ENCODE data around the gene CISH. TPM values are rescaled to one million over a fixed set of nuclear protein-coding genes. Genes with fewer than 3 reads are reported as not detected.

CISH gene
- total and polyA plus RNA-seq, 9 of the 15 experiments (the other 6 are each of a cell fraction or from before 2014, with no cell fraction given): 1.7 to 47.7 (median 18.3) TPM

DNA sequence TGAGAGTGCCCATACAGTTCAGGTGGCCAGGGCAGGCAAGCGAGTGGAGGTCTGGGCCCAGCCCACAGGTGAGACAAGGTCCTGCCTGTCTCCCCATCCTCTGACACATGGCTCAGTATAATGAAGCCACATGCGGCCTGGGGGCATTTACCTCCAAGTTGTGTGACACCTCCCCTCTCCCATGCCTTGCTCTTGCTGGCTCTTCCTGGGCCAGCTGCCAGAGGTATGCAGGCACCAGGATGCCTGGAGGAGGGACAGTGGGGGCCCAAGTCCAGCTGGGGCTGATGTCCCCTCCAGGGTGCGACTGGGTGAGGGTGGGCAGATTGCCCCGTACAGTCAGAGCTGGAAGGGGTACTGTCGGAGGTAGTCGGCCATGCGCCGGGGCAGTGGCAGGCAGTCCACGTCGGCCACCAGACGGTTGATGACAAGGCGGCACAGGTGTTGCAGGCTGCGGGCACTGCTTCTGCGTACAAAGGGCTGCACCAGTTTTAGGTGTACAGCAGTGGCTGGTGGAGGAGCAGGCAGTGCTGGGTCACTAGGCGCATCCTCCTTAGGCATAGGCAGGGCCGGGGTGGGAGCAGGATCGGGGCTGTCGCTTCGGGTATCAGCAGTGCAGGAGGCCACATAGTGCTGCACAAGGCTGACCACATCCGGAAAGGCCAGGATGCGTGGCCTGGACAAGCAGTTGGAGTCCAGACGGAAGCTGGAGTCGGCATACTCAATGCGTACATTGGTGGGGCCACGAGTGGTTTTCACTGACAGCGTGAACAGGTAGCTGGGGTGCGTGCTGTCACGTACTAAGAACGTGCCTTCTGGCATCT, 4.1 kb downstream of the CISH start (continued):
- TF ChIP-seq, protein P1, sequence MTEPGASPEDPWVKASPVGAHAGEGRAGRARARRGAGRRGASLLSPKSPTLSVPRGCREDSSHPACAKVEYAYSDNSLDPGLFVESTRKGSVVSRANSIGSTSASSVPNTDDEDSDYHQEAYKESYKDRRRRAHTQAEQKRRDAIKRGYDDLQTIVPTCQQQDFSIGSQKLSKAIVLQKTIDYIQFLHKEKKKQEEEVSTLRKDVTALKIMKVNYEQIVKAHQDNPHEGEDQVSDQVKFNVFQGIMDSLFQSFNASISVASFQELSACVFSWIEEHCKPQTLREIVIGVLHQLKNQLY (CRISPR knock-in tag; conservative IDR thresholded peaks at IDR 0.05): no peak
- TF ChIP-seq, protein P2, sequence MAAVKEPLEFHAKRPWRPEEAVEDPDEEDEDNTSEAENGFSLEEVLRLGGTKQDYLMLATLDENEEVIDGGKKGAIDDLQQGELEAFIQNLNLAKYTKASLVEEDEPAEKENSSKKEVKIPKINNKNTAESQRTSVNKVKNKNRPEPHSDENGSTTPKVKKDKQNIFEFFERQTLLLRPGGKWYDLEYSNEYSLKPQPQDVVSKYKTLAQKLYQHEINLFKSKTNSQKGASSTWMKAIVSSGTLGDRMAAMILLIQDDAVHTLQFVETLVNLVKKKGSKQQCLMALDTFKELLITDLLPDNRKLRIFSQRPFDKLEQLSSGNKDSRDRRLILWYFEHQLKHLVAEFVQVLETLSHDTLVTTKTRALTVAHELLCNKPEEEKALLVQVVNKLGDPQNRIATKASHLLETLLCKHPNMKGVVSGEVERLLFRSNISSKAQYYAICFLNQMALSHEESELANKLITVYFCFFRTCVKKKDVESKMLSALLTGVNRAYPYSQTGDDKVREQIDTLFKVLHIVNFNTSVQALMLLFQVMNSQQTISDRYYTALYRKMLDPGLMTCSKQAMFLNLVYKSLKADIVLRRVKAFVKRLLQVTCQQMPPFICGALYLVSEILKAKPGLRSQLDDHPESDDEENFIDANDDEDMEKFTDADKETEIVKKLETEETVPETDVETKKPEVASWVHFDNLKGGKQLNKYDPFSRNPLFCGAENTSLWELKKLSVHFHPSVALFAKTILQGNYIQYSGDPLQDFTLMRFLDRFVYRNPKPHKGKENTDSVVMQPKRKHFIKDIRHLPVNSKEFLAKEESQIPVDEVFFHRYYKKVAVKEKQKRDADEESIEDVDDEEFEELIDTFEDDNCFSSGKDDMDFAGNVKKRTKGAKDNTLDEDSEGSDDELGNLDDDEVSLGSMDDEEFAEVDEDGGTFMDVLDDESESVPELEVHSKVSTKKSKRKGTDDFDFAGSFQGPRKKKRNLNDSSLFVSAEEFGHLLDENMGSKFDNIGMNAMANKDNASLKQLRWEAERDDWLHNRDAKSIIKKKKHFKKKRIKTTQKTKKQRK (IDR thresholded peaks at IDR 0.05; ENCODE audit: borderline replicate concordance, low read depth, low read length): no peak
- TF ChIP-seq BRD4 (IDR thresholded peaks at IDR 0.05): no peak
- TF ChIP-seq, protein P3, sequence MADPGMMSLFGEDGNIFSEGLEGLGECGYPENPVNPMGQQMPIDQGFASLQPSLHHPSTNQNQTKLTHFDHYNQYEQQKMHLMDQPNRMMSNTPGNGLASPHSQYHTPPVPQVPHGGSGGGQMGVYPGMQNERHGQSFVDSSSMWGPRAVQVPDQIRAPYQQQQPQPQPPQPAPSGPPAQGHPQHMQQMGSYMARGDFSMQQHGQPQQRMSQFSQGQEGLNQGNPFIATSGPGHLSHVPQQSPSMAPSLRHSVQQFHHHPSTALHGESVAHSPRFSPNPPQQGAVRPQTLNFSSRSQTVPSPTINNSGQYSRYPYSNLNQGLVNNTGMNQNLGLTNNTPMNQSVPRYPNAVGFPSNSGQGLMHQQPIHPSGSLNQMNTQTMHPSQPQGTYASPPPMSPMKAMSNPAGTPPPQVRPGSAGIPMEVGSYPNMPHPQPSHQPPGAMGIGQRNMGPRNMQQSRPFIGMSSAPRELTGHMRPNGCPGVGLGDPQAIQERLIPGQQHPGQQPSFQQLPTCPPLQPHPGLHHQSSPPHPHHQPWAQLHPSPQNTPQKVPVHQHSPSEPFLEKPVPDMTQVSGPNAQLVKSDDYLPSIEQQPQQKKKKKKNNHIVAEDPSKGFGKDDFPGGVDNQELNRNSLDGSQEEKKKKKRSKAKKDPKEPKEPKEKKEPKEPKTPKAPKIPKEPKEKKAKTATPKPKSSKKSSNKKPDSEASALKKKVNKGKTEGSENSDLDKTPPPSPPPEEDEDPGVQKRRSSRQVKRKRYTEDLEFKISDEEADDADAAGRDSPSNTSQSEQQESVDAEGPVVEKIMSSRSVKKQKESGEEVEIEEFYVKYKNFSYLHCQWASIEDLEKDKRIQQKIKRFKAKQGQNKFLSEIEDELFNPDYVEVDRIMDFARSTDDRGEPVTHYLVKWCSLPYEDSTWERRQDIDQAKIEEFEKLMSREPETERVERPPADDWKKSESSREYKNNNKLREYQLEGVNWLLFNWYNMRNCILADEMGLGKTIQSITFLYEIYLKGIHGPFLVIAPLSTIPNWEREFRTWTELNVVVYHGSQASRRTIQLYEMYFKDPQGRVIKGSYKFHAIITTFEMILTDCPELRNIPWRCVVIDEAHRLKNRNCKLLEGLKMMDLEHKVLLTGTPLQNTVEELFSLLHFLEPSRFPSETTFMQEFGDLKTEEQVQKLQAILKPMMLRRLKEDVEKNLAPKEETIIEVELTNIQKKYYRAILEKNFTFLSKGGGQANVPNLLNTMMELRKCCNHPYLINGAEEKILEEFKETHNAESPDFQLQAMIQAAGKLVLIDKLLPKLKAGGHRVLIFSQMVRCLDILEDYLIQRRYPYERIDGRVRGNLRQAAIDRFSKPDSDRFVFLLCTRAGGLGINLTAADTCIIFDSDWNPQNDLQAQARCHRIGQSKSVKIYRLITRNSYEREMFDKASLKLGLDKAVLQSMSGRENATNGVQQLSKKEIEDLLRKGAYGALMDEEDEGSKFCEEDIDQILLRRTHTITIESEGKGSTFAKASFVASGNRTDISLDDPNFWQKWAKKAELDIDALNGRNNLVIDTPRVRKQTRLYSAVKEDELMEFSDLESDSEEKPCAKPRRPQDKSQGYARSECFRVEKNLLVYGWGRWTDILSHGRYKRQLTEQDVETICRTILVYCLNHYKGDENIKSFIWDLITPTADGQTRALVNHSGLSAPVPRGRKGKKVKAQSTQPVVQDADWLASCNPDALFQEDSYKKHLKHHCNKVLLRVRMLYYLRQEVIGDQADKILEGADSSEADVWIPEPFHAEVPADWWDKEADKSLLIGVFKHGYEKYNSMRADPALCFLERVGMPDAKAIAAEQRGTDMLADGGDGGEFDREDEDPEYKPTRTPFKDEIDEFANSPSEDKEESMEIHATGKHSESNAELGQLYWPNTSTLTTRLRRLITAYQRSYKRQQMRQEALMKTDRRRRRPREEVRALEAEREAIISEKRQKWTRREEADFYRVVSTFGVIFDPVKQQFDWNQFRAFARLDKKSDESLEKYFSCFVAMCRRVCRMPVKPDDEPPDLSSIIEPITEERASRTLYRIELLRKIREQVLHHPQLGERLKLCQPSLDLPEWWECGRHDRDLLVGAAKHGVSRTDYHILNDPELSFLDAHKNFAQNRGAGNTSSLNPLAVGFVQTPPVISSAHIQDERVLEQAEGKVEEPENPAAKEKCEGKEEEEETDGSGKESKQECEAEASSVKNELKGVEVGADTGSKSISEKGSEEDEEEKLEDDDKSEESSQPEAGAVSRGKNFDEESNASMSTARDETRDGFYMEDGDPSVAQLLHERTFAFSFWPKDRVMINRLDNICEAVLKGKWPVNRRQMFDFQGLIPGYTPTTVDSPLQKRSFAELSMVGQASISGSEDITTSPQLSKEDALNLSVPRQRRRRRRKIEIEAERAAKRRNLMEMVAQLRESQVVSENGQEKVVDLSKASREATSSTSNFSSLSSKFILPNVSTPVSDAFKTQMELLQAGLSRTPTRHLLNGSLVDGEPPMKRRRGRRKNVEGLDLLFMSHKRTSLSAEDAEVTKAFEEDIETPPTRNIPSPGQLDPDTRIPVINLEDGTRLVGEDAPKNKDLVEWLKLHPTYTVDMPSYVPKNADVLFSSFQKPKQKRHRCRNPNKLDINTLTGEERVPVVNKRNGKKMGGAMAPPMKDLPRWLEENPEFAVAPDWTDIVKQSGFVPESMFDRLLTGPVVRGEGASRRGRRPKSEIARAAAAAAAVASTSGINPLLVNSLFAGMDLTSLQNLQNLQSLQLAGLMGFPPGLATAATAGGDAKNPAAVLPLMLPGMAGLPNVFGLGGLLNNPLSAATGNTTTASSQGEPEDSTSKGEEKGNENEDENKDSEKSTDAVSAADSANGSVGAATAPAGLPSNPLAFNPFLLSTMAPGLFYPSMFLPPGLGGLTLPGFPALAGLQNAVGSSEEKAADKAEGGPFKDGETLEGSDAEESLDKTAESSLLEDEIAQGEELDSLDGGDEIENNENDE (IDR thresholded peaks at IDR 0.05; ENCODE audit: low read depth, low read length): no peak
- TF ChIP-seq RBM39 (optimal IDR thresholded peaks at IDR 0.05; ENCODE audit: low read depth, low read length): no peak
- TF ChIP-seq ZNF212 (CRISPR knock-in tag; IDR thresholded peaks at IDR 0.05): no peak
- TF ChIP-seq KDM5B (IDR thresholded peaks at IDR 0.05; ENCODE audit: insufficient replicate concordance, low read depth, low read length): no peak

Measured in K562 (cell line).